NCI-H345 treated with DMSO at 0.1 percent for 48 hours (cell line): ENCODE results near the gene IFFO2.
A peak's percentile ranks its signal among the peaks of the same experiment; 100 is the strongest.

ENCODE experiments used
- DNase-seq: peaks from one replicate; lab custom pipeline; 2025; ENCODE audit not compliant: unreplicated experiment; lab: John Stamatoyannopoulos, UW

IFFO2 gene

GRCh38 chr1:18938008-18938706 is 18.3 kb downstream of the IFFO2 start:
- no peak for DNase-seq

GRCh38 chr1:18937539-18937938 is 18.9 kb downstream of the IFFO2 start:
- no peak for DNase-seq

- no peak for DNase-seq
Measured at GRCh38 chr1:18936814-18937481, 19.5 kb downstream of the IFFO2 start.

- DNase-seq = no peak
Measured at GRCh38 chr1:18936471-18936813, 20.0 kb downstream of the IFFO2 start.

GRCh38 chr1:18934205-18935000 is 22.1 kb downstream of the IFFO2 start:
- DNase-seq = peak; percentile 76

GRCh38 chr1:18932879-18933278 is 23.6 kb downstream of the IFFO2 start:
- DNase-seq = no peak

- DNase-seq = no peak
Measured at GRCh38 chr1:18932387-18932786, 24.1 kb downstream of the IFFO2 start.

- no peak for DNase-seq
Measured at GRCh38 chr1:18931730-18932129, 24.7 kb downstream of the IFFO2 start.

- DNase-seq = no peak
Measured at GRCh38 chr1:18929686-18930085, 26.8 kb downstream of the IFFO2 start.

GRCh38 chr1:18928985-18929384 is 27.5 kb downstream of the IFFO2 start:
- no peak for DNase-seq

GRCh38 chr1:18928406-18928805 is 28.1 kb downstream of the IFFO2 start:
- no peak for DNase-seq

GRCh38 chr1:18927654-18928272 is 28.7 kb downstream of the IFFO2 start:
- DNase-seq = no peak

- no peak for DNase-seq
Measured at GRCh38 chr1:18927082-18927653, 29.3 kb downstream of the IFFO2 start.

GRCh38 chr1:18926315-18927081 is 30.0 kb downstream of the IFFO2 start:
- no peak for DNase-seq

GRCh38 chr1:18925279-18925678 is 31.2 kb downstream of the IFFO2 start:
- DNase-seq = no peak

GRCh38 chr1:18924221-18924691 is 32.2 kb downstream of the IFFO2 start:
- peak; percentile 36 for DNase-seq

GRCh38 chr1:18923756-18924211 is 32.7 kb downstream of the IFFO2 start:
- peak; percentile 36 for DNase-seq

GRCh38 chr1:18922848-18923755 is 33.4 kb downstream of the IFFO2 start:
- peak; percentile 7 for DNase-seq

- peak; percentile 17 for DNase-seq
Measured at GRCh38 chr1:18922319-18922726, 34.2 kb downstream of the IFFO2 start.
